Gastrocnemius medialis (tissue), 4 donors: ENCODE data around the gene GNAT1. TPM values are rescaled to one million over a fixed set of nuclear protein-coding genes. Genes with fewer than 3 reads are reported as not detected.

Experiments
- ATAC-seq, 2 donors: fragments of 150-250 bp; one replicate each; pipeline ENCODE4 v1.9.1; 2016
- DNase-seq, 2 donors: peaks; one replicate each; pipeline ENCODE4 v3.0.0-alpha.2; 2019
- H3K27ac ChIP-seq, 4 donors: fragments of 200-600 bp; sonication (generic); 1 replicate in 1 of 4; 2 replicates in 3 of 4; pipeline ENCODE4 v1.5.1; 2016 to 2018; ENCODE audit warnings: mild to moderate bottlenecking in 2 of 4, moderate library complexity in 1 of 4
- H3K27me3 ChIP-seq, 3 donors: fragments of 200-600 bp; sonication (generic) in 2 of 3; 1 replicate in 1 of 3; 2 replicates in 2 of 3; pipeline versions ENCODE4 v1.5.1 to v1.6.0; 2016 to 2019; ENCODE audit warnings: mild to moderate bottlenecking in 1 of 3, moderate library complexity in 1 of 3
- H3K36me3 ChIP-seq, 2 donors: fragments of 200-600 bp; sonication (generic) in 1 of 2; one replicate each; pipeline ENCODE4 v1.5.1; 2017 to 2018
- H3K4me1 ChIP-seq, 2 donors: fragments of 200-600 bp; sonication (generic) in 1 of 2; one replicate each; pipeline ENCODE4 v1.5.1; 2016 to 2017; ENCODE audit warnings: mild to moderate bottlenecking in 2 of 2
- H3K4me3 ChIP-seq, 4 donors: fragments of 200-600 bp; sonication (generic) in 3 of 4; 1 replicate in 1 of 4; 2 replicates in 3 of 4; pipeline ENCODE4 v1.5.1; 2016 to 2019; ENCODE audit warnings: mild to moderate bottlenecking in 2 of 4
- H3K9me3 ChIP-seq, 3 donors: fragments of 200-600 bp; sonication (generic) in 2 of 3; 1 replicate in 1 of 3; 2 replicates in 2 of 3; pipeline ENCODE4 v1.5.1; 2016 to 2019
- CTCF ChIP-seq, 5 experiments: fragments of 450-650 bp in 3 of 5; fragments of 200-600 bp in 2 of 5; sonication (generic) in 2 of 5; IDR thresholded peaks in 4 of 5; conservative IDR thresholded peaks in 1 of 5; 1 replicate in 4 of 5; 2 replicates in 1 of 5; pipeline ENCODE4 v1.5.1; 2016 to 2019; ENCODE audit warnings: antibody characterized with exemption in 5 of 5, mild to moderate bottlenecking in 3 of 5, moderate library complexity in 3 of 5
- POLR2A ChIP-seq, 2 donors: fragments of 450-650 bp; IDR thresholded peaks; one replicate each; pipeline ENCODE4 v1.6.1; 2017; ENCODE audit warnings: antibody characterized with exemption in 2 of 2, mild to moderate bottlenecking in 2 of 2, moderate library complexity in 2 of 2
- in situ Hi-C, 4 donors: fragments of 200-750 bp; cut with MboI; loops; one replicate each; pipeline versions ENCODE4 v1.15.0 to v1.8.0; 2017; ENCODE audit warnings: low sequenced_read_pairs in 4 of 4
- intact Hi-C: fragments of 100-400 bp; cut with DNase I; formaldehyde crosslinking; loops from one replicate; pipeline ENCODE4 v1.15.1; 2023; ENCODE audit warnings: low total_unique reads
- total RNA-seq, 4 donors: library from RNA; depleted of rRNA; stranded (reverse); fragments of >200 nt; gene quantifications; one replicate each; pipeline versions ENCODE4 v1.1.0 to v1.2.3, GENCODE V29; 2016

GNAT1 gene
- total RNA-seq, 4 donors from 2014 or later = not detected

- no peak for DNase-seq
- Histone ChIP-seq H3K27me3 (no peaks in the 10 kb centered on the region), H3K36me3 (no peaks in the 10 kb centered on the region), H3K4me3 (no peak overlapping the region), H3K4me1 (peaks cover 41 to 50% of the 10 kb centered on the region in 2 donors), H3K9me3 (no peaks in the 10 kb centered on the region), H3K27ac (peak overlapping the region; percentile 59 to 82 (median 77))
- in situ Hi-C loops (no loop called here), intact Hi-C loops (no loop called here)
- TF ChIP-seq CTCF (IDR thresholded peaks at IDR 0.05 in 4 of 5, conservative IDR thresholded peaks at IDR 0.05 in 1 of 5) (no peak), POLR2A (IDR thresholded peaks at IDR 0.05) (no peak)
- no peak for ATAC-seq
These were observed 30.8 kb upstream of the GNAT1 start for GRCh38 chr3:50160561-50160983.

GRCh38 chr3:50161320-50161719 lies 30.1 kb upstream of the GNAT1 start:
- intact Hi-C loops (no loop called here), in situ Hi-C loops (no loop called here)
- Histone ChIP-seq H3K4me1 (peaks cover 41 to 53% of the 10 kb centered on the region in 2 donors), H3K4me3 (peak overlapping the region in 1 of 4 donors; percentile 17), H3K27me3 (no peaks in the 10 kb centered on the region), H3K36me3 (no peaks in the 10 kb centered on the region), H3K27ac (peak overlapping the region; percentile 59 to 82 (median 77)), H3K9me3 (no peaks in the 10 kb centered on the region)
- ATAC-seq (no peak), DNase-seq (no peak)
- TF ChIP-seq POLR2A (IDR thresholded peaks at IDR 0.05) = no peak
- no peak for TF ChIP-seq CTCF (IDR thresholded peaks at IDR 0.05 in 4 of 5, conservative IDR thresholded peaks at IDR 0.05 in 1 of 5)

DNA sequence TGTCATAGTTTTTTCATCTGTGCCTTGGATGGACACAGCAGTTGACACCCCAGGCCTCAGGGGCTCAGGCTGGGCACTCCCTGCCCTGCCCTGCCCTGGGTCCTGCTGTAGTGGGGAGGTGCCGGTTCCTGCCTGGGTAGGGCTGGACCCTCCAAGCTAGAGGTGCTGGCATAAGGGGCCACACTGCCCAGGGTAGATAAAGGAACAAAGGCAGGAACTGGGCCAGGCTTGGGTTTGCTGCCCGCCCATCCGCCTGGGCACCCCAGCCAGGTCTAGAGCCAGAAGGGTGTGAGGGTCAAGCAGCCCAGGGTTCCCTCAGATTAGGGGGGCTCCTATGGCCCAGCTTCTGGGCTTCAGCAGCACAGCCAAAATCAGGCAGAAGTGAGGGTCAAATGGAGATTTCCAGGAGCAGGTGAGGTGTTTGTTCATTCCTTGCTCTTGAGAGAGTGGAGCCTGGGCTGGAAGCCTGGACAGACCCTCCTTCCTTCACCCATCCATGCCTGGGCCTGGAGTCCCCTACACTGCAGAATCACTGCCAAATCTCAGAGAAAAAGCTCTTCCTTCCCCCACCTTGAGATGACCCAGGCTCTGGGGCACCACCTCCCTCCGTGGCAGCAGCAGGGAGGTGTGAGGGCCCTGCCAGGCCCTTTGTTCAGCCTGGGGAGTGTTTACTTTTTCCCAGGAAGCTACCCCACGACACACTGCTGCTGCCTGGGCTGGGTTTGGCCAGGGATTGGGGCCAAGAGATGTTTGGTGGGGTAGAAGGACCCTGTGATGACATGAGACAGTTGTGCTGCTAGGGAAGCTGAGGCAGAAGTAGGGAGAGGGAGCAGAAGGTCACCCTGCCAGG lies 29.2 kb upstream of the GNAT1 start:
- no peaks in the 10 kb centered on the region for H3K27me3 ChIP-seq
- intact Hi-C loops = no loop called here
- in situ Hi-C loops = no loop called here
- ATAC-seq (no peak), DNase-seq (no peak)
- no peaks in the 10 kb centered on the region for H3K36me3 ChIP-seq
- H3K4me3 ChIP-seq = no peak overlapping the region
- peaks cover 48 to 63% of the 10 kb centered on the region in 2 donors for H3K4me1 ChIP-seq
- H3K9me3 ChIP-seq = no peaks in the 10 kb centered on the region
- H3K27ac ChIP-seq = peak overlapping the region; percentile 59 to 82 (median 77)
- no peak for TF ChIP-seq CTCF (IDR thresholded peaks at IDR 0.05 in 4 of 5, conservative IDR thresholded peaks at IDR 0.05 in 1 of 5)
- no peak for TF ChIP-seq POLR2A (IDR thresholded peaks at IDR 0.05)

DNA sequence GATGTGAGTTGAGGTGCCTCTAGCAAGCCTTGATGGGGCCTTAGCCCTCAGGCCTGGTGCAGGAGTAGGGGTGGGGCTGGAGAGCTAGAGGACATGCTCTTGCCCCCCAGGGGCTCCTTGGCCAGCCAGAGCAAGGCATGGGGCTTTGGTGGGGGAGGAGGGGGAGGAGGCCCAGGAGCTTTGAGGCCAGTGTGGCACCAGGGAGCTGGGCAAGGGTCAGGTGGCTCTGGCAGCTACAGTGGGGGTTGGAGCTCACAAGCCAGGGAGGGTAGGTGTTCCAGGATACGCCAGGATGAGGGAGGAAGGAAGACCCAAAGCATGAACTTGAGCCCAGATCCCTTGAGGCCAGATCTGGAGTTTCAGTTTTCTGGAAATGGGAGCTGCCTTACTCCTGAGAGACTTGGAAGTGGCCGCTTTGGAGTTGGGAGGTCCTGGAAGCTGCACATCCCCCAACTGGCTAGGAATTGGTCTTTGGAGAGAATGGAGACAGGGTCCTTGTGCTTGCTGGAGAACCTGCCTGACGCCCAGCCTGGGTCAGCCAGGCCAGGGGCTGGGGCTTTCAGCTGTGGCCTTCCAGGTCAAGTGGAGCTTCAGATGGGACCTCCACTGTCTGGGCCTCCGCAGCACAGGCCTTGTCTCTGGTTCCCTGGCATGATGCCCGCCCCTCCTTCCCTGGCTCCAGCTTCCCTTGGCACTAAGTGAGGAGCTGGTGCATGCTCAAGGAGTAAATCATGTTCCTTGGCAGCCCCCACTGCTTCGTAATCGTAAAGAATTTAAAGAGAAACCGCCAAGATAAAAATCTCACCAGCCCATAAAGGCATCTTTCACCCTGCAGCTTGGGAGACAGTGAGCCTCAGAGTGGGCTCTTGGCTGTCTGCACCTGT lies 27.6 kb upstream of the GNAT1 start:
- Histone ChIP-seq H3K36me3 (no peaks in the 10 kb centered on the region), H3K4me1 (peaks cover 53 to 76% of the 10 kb centered on the region in 2 donors), H3K9me3 (no peaks in the 10 kb centered on the region), H3K27ac (peak overlapping the region; percentile 75 to 82 (median 78)), H3K4me3 (no peak overlapping the region), H3K27me3 (no peaks in the 10 kb centered on the region)
- in situ Hi-C loops = no loop called here
- TF ChIP-seq CTCF (IDR thresholded peaks at IDR 0.05 in 4 of 5, conservative IDR thresholded peaks at IDR 0.05 in 1 of 5) (no peak), POLR2A (IDR thresholded peaks at IDR 0.05) (no peak)
- DNase-seq = peak; percentile 76 to 91
- intact Hi-C loops = no loop called here
- ATAC-seq = peak; percentile 77 to 86
